GM12891 (cell line): Measurements from ENCODE around the gene CCDC3.

Source experiments
- PAX5 ChIP-seq: IDR thresholded peaks from 2 replicates; pipeline ENCODE4 v1.6.1; 2011; ENCODE audit warnings: low read length, moderate library complexity, mild to moderate bottlenecking; ENCODE audit not compliant: insufficient read depth, severe bottlenecking
- POLR2A ChIP-seq: IDR thresholded peaks from 2 replicates; pipeline ENCODE4 v1.6.1; 2011; ENCODE audit warnings: low read depth, low read length, control low read depth
- POLR2AphosphoS5 ChIP-seq: IDR thresholded peaks from 2 replicates; pipeline ENCODE4 v1.6.1; 2011; ENCODE audit warnings: low read depth, low read length, control low read depth
- SPI1 ChIP-seq: IDR thresholded peaks from 2 replicates; pipeline ENCODE4 v1.6.1; 2011; ENCODE audit warnings: low read depth, low read length, control low read depth
- TAF1 ChIP-seq: IDR thresholded peaks from 2 replicates; pipeline ENCODE4 v1.6.1; 2011; ENCODE audit warnings: low read depth, low read length, control low read depth

GRCh38 chr10:12980713-12981306 is 20.7 kb downstream of the CCDC3 start:
- TF ChIP-seq POLR2A (no peak), TAF1 (no peak), POLR2AphosphoS5 (no peak), SPI1 (no peak), PAX5 (no peak)
